ENCODE data around the gene PPP1R37. TPM values are rescaled to one million over a fixed set of nuclear protein-coding genes. Genes with fewer than 3 reads are reported as not detected.

Gene PPP1R37
- total and polyA plus RNA-seq, 2 of the 13 experiments (the other 11 are each of a cell fraction or from before 2014, with no cell fraction given), result 9.0 to 14.3 TPM

GRCh38 chr19:45076029-45076850 is 16.7 kb upstream of the PPP1R37 start, which contains the start of gene ZNF296 (continued):
- TF ChIP-seq KIAA2018 (CRISPR knock-in tag; IDR thresholded peaks at IDR 0.05; ENCODE audit: borderline replicate concordance) (no peak), HOXA9 (CRISPR knock-in tag; IDR thresholded peaks at IDR 0.05; ENCODE audit: borderline replicate concordance) (0 out of 2 replicates have a peak, but pooled peaks have one; percentile 11), ZBTB21 (CRISPR knock-in tag; IDR thresholded peaks at IDR 0.05) (0 out of 2 replicates have a peak, but pooled peaks have one; percentile 6), PRDM4 (CRISPR knock-in tag; IDR thresholded peaks at IDR 0.05; ENCODE audit: borderline replicate concordance) (no peak), ZNF644 (CRISPR knock-in tag; IDR thresholded peaks at IDR 0.05; ENCODE audit: low read depth) (no peak), MED13 (CRISPR knock-in tag; IDR thresholded peaks at IDR 0.05) (no peak), U2AF2 (IDR thresholded peaks at IDR 0.05; ENCODE audit: low read depth, low read length) (no peak), ZNF18 (CRISPR knock-in tag; IDR thresholded peaks at IDR 0.05; ENCODE audit: insufficient replicate concordance) (no peak), ZNF776 (CRISPR knock-in tag; IDR thresholded peaks at IDR 0.05) (peak; percentile 62; the same call in 1 of the 2 replicates), SP5 (CRISPR knock-in tag; IDR thresholded peaks at IDR 0.05; ENCODE audit: borderline replicate concordance, low read depth) (peak; percentile 78; the same call in 1 of the 2 replicates)

Data from HepG2 (cell line).